Activated CD4-positive, alpha-beta T cell treated with anti-CD3 and anti-CD28 coated beads for 48 hours (primary cell): ENCODE results near the gene IDH2.
A peak's percentile ranks its signal among the peaks of the same experiment; 100 is the strongest.
"Not testable (repeated sequence)": the region's sequence is repeated elsewhere in the genome, so short reads cannot be mapped to it uniquely, and the experiment has no call there.

Experiments used
- DNase-seq: peaks from one replicate; pipeline ENCODE4 v3.0.0-alpha.2; 2020

IDH2 gene

GRCh38 chr15:90113166-90113565 is 10.9 kb upstream of the IDH2 start:
- no peak for DNase-seq

GRCh38 chr15:90109163-90109751 is 7.0 kb upstream of the IDH2 start:
- DNase-seq, result not testable (repeated sequence)

- DNase-seq, result not testable (repeated sequence)
Observed at GRCh38 chr15:90108038-90108437, 5.8 kb upstream of the IDH2 start.

- no peak for DNase-seq
Observed at GRCh38 chr15:90106522-90107117, 4.4 kb upstream of the IDH2 start.

- DNase-seq, result no peak
Observed at GRCh38 chr15:90105521-90105920, 3.3 kb upstream of the IDH2 start.

GRCh38 chr15:90104551-90104950 is 2.3 kb upstream of the IDH2 start:
- DNase-seq, result no peak

- no peak for DNase-seq
Observed at GRCh38 chr15:90103701-90104329, 1.5 kb upstream of the IDH2 start.

- DNase-seq, result peak; percentile 53
Observed at GRCh38 chr15:90101130-90101968, 919 bp downstream of the IDH2 start.

GRCh38 chr15:90099868-90100831 is 2.1 kb downstream of the IDH2 start:
- DNase-seq, result no peak

GRCh38 chr15:90099072-90099867 is 3.0 kb downstream of the IDH2 start:
- no peak for DNase-seq

GRCh38 chr15:90097475-90097874 is 4.8 kb downstream of the IDH2 start:
- DNase-seq, result peak; percentile 73

GRCh38 chr15:90095521-90095959 is 6.7 kb downstream of the IDH2 start:
- DNase-seq, result no peak

- DNase-seq, result no peak
Observed at GRCh38 chr15:90091156-90091931, 10.9 kb downstream of the IDH2 start.

GRCh38 chr15:90090226-90090848 is 11.9 kb downstream of the IDH2 start:
- DNase-seq, result no peak

- peak; percentile 65 for DNase-seq
Observed at GRCh38 chr15:90087454-90088154, 14.7 kb downstream of the IDH2 start.

- peak; percentile 67 for DNase-seq
Observed at GRCh38 chr15:90086868-90087268, 15.4 kb downstream of the IDH2 start.

GRCh38 chr15:90085565-90085964 is 16.7 kb downstream of the IDH2 start:
- DNase-seq, result no peak

- DNase-seq, result no peak
Observed at GRCh38 chr15:90084876-90085423, 17.3 kb downstream of the IDH2 start.

GRCh38 chr15:90083954-90084607 is 18.2 kb downstream of the IDH2 start:
- no peak for DNase-seq
